ENCODE measurements around the gene SLC13A3.
"Not testable (repeated sequence)": the region's sequence is repeated elsewhere in the genome, so short reads cannot be mapped to it uniquely, and the experiment has no call there.

Gene SLC13A3

GRCh38 chr20:46681032-46681854 lies 30.0 kb upstream of the SLC13A3 start:
- peak; percentile 60 for DNase-seq (ENCODE audit: low spot score)

DNA sequence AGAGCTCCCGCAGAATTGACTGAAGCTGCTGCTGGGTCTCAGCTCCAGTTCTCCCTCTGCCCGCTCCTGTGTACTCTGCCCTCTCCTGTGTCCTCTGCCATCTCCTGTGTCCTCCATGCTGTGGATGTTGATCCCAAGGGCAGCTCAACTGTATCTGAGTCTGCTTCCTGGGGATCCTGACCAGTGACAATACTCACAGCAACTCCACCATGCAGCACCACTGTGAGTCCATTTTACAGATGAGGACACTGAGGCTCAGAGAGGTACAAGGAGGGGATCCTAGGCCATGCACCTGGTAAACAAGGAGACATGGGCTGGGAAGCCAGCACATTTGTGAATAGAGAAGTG lies 29.4 kb upstream of the SLC13A3 start:
- no peak for DNase-seq (ENCODE audit: low spot score)

DNA sequence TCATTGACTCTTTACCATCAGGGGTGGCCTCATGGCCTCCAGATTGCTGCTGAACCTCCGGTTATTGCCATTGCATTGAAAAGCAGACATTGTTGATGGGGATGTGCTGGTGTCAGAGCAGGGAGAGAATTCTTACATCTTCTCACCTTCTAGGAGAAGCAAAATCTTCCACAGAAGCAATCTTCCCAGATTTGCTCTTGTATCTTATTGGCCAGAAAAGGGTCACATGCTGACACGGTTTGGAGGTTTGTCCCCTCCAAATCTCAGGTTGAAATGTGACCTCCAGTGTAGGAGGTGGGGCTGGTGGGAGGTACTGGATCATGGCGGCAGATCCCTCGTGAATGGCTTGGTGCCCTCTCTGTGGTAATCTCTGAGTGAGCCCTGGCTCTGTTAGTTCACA lies 27.3 kb upstream of the SLC13A3 start:
- DNase-seq (ENCODE audit: low spot score) = no peak

- DNase-seq (ENCODE audit: low spot score) = no peak
These were observed 26.3 kb upstream of the SLC13A3 start for GRCh38 chr20:46677608-46678007.

GRCh38 chr20:46676649-46677316 lies 25.5 kb upstream of the SLC13A3 start:
- not testable (repeated sequence) for DNase-seq (ENCODE audit: low spot score)

DNA sequence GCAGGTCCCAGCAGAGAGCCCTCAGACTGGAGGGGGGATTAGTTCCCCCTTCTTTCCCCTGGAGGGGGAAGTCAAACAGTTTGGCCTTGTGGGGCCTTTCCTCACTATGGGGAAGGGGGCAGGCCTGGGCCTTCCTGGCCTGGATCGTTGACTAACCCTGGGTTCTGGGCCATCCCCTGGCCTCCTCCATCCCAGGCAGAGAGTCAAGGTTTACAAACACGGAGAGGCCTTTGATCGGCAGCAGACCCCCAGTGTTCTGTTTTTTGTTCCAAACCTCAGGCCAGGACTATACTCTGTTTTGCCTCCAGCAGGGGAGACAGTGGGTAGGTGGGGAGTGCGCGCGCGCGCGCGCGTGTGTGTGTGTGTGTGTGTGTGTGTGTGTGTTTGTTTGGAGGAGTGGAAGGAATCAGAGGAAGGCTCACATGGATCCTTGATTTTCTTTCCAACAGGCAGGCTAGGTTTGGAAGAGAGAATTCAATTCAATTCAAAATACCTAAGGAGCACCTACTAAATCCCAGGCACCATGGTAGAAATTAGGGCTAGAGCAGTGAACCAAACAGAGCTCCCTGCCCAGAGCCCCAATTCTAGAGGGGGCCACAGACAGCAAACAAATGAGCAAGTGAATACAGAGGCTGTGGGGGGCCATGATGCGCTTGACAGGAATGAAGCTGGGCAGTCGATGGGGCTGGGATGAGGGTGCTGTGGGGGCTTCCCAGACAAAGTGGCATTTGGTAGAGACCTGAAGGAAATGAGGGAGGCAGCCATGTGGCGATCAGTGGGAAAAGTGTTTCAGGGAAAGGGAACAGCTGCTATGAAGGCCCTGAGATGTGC lies 23.2 kb upstream of the SLC13A3 start:
- DNase-seq (ENCODE audit: low spot score) = no peak

GRCh38 chr20:46673394-46674252 lies 22.4 kb upstream of the SLC13A3 start:
- DNase-seq (ENCODE audit: low spot score) = no peak

DNA sequence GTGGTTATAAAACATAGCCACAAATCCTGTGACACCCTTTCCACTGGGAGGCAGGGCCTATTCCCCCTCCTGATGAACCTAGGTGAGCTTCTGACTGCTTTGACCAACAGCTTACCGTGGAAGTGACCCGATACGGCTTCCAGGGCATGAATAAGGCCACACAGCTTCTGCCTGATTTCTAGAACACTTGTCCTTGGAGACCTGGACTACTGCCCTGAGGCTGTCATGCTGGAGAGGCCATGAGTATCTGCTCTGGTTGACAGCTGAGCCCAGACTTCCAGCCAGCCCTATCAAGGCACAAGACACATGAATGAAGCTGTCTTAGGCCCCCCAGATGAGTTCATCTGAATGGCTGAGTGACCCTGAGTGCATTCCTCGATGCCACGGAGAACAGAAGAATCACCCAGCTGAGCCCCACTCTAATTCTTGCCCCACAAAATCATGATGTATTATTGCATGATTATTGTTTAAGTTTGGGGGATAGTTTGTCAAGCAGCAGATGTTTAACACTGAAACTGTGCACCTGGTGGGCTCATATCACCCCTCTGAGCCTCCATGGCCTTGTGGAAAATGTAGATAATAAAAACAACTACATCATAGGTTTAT lies 21.4 kb upstream of the SLC13A3 start:
- DNase-seq (ENCODE audit: low spot score) = no peak

DNA sequence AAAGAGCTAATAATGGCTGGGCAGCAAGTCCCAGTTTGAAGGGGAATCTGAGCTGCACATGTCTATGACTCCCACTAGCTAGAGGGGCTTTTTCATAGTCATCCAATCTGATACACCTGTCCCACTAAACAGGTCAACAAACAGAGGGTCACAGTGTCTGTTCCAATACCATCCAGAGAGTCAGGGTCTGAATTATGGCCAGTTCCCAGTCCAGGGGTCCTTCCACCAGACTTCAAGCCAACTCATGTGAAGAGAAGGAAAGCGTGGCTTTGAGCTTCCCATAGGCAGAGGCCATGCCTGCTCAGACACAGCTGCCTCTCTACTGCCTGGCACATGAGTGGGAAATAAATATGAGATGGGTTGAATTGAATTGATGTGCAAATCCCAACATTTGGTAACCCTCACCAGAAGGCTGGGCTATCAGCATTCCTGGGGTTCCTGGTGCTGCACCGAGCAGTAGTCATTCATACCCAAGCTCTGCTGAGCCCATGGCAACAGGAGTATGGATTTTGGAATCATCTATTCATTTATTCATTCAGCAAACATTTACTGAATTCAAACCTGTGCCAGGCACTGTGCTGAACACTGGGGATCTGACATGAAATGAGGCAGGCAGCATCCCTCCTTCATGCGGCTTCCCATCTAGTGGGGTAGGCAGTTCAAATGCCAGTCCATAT lies 20.7 kb upstream of the SLC13A3 start:
- no peak for DNase-seq (ENCODE audit: low spot score)

- DNase-seq (ENCODE audit: low spot score) = no peak
These were observed 19.6 kb upstream of the SLC13A3 start for GRCh38 chr20:46670585-46671584.

- no peak for DNase-seq (ENCODE audit: low spot score)
These were observed 18.9 kb upstream of the SLC13A3 start for GRCh38 chr20:46670228-46670584.

- no peak for DNase-seq (ENCODE audit: low spot score)
These were observed 15.7 kb upstream of the SLC13A3 start for GRCh38 chr20:46666818-46667515.

DNA sequence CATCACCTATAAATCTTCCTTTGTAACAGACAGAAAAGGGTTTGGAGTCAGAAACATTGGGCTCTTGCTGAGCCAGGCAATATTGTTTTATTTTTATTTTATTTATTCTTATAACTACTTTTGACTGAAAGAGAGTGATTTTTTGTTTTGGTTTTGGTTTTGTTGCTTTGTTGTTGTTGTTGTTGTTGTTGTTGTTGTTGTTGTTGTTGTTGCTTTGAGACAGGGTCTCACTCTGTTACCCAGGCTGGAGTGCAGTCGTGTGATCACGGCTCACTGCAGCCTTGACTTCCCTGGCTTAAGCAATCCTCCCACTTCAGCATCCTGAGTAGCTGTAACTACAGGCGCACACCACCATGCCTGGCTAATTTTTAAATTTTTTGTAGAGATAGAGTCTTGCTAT lies 15.0 kb upstream of the SLC13A3 start:
- DNase-seq (ENCODE audit: low spot score) = no peak

DNA sequence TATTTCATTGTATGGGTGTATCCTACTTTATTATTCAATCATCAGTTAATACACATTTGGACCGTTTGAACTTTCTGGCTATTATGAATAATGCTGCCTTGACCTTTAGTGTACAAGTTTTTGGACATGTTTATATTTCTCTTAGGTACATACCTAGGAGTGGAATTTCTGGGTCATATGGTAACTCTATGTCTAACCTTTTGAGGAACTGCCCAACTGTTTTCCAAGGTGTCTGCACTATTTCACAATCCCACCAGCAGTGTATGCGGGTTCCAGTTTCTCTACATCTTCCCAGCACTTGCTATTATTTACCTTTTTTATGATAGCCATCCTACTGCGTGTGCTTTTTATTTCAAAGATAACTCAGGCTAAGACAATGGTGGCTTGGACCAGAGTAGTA lies 14.3 kb upstream of the SLC13A3 start:
- DNase-seq (ENCODE audit: low spot score) = no peak

GRCh38 chr20:46663531-46663930 lies 12.3 kb upstream of the SLC13A3 start:
- no peak for DNase-seq (ENCODE audit: low spot score)

DNA sequence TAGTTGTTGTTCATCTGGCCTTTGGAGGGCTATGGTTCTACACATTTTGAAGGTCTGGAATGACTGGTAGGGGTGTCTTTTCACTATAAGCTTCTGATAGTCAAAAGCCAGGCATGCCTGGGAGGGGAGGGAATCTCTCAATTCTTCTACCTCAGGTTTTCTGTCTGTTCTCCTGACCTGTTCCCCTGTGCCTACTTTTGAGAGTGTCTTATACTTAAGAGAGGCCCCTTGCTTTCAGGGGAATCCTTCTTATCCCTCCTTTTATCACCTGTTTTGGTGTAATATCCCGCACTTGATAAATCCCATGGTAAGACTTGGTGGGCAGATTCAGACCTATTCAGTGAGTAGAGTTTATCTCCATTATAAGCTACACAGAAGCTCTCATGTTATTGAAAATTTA lies 10.4 kb upstream of the SLC13A3 start:
- DNase-seq (ENCODE audit: low spot score) = no peak

DNA sequence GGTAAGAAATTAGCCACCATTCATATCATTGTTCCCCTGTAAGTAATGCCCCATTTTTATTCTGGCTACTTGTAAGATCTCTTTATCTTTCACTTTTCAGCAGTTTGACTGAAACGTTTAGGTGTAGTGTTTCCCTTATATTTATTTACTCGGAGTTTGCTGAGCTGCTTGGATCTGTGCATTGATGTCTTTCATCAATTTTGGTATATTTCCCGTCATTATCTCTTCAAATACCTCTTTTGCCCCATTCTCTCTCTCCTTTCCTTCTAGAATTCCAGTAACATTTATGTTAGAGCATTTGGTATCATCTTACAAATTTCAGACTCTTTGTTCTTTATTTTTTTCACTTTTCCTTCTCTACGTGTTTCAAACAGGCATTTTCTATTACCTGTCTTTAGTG lies 9.2 kb upstream of the SLC13A3 start:
- no peak for DNase-seq (ENCODE audit: low spot score)

GRCh38 chr20:46657618-46658017 lies 6.4 kb upstream of the SLC13A3 start:
- no peak for DNase-seq (ENCODE audit: low spot score)

- no peak for DNase-seq (ENCODE audit: low spot score)
These were observed 5.9 kb upstream of the SLC13A3 start for GRCh38 chr20:46657137-46657536.
